C4-2B (cell line): ENCODE measurements around the gene IMPDH1.

Source experiments
- H3K27ac ChIP-seq: fragments of 450-650 bp; 2 replicates; pipeline ENCODE4 v1.5.1; 2017
- ZFX ChIP-seq: fragments of 450-650 bp; IDR thresholded peaks from 2 replicates; pipeline ENCODE4 v1.6.1; 2017
- TF ChIP-seq, protein P1 (sequence below): fragments of 450-650 bp; conservative IDR thresholded peaks from 2 replicates; pipeline ENCODE4 v1.5.1; 2017; ENCODE audit warnings: mild to moderate bottlenecking

Gene IMPDH1

GRCh38 chr7:128409596-128410450 lies at the start of gene IMPDH1:
Gene IMPDH1, minus strand, starts transcription at chr7:128409982. Its CDS starts 81 bp downstream, at chr7:128409901.
- peak within 1 kb of the TSS; percentile 79 for H3K27ac ChIP-seq
- TF ChIP-seq, protein P1, sequence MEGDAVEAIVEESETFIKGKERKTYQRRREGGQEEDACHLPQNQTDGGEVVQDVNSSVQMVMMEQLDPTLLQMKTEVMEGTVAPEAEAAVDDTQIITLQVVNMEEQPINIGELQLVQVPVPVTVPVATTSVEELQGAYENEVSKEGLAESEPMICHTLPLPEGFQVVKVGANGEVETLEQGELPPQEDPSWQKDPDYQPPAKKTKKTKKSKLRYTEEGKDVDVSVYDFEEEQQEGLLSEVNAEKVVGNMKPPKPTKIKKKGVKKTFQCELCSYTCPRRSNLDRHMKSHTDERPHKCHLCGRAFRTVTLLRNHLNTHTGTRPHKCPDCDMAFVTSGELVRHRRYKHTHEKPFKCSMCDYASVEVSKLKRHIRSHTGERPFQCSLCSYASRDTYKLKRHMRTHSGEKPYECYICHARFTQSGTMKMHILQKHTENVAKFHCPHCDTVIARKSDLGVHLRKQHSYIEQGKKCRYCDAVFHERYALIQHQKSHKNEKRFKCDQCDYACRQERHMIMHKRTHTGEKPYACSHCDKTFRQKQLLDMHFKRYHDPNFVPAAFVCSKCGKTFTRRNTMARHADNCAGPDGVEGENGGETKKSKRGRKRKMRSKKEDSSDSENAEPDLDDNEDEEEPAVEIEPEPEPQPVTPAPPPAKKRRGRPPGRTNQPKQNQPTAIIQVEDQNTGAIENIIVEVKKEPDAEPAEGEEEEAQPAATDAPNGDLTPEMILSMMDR = no peak
- peak; percentile 68; the same call in 1 of the 2 replicates for TF ChIP-seq ZFX

GRCh38 chr7:128459394-128459878 lies 49.7 kb upstream of the IMPDH1 start:
- no peak for TF ChIP-seq ZFX
- TF ChIP-seq, protein P1 = peak; percentile 88
- no peak overlapping the region for H3K27ac ChIP-seq

DNA sequence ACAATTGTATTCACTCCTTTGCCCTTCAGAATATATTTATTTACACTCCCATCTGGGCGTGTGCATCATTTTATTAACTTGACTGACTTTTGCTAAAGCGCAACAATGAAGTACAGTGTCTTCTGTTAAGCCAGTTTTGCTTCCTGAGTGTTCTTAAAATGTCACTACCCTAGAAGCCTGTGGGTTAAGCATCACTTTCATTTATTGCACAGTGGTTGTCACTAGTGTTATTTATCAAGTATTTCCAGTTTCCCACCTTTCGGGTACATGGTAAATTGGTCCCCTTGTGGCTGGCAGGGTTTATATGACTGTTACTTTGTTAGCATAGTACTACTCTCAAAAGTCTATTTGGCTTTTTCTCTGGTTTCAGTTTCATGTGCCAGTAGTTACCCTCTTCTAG lies 49.2 kb upstream of the IMPDH1 start:
- H3K27ac ChIP-seq = no peak overlapping the region
- TF ChIP-seq ZFX = no peak
- TF ChIP-seq, protein P1 = no peak

DNA sequence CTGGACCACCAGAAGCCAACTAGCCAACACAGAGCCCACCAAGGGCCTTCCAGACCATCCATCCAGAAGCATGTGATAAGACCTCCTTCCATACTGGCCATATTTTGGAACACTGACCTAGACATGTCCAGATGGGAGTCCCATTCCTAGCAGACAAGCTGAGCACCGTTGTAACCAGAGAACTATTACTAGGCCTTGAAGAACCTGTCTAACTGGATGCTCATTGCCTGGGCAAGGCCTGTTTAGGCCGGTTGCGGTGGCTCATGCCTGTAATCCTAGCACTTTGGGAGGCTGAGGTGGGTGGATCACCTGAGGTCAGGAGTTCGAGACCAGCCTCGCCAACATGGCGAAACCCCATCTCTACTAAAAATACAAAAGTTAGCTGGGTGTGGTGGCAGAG lies 47.6 kb upstream of the IMPDH1 start:
- peak overlapping the region; percentile 96 for H3K27ac ChIP-seq

DNA sequence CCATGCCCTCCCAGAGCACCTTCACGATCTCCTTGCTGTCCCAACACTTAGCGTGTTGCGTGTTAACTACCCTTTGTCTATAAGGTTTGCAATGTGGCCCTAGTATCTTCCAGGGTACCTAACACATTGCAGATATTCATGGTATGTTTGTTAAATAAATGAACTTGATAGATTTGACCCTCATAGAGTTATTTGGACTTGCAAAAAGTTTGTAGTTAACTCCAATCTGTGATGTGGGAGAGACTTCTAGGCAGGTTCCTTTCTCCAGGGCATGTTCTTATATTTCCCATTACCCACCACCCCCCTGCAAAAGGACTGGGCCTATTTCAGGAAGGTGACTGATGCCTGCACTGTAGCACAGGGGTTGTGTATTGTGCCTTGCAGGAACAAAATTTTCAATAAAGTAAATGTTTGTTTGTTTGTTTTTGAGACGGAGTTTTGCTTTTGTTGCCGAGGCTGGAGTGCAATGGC lies 46.5 kb upstream of the IMPDH1 start:
- TF ChIP-seq, protein P1 = no peak
- TF ChIP-seq ZFX = no peak
- peak overlapping the region; percentile 96 for H3K27ac ChIP-seq

GRCh38 chr7:128455543-128456254 lies 45.9 kb upstream of the IMPDH1 start, which contains the start of gene HILPDA:
Gene HILPDA, plus strand, starts transcription at chr7:128455878. Its CDS starts 1,391 bp downstream, at chr7:128457269.
- TF ChIP-seq, protein P1 = no peak; the same call in 1 of the 2 replicates
- 0 out of 2 replicates have a peak, but pooled peaks have one; percentile 29 for TF ChIP-seq ZFX
- H3K27ac ChIP-seq = peak within 1 kb of the TSS; percentile 96

- TF ChIP-seq ZFX = no peak; the same call in 1 of the 2 replicates
- H3K27ac ChIP-seq = peak overlapping the region; percentile 96
Observed at GRCh38 chr7:128454808-128455542, 45.2 kb upstream of the IMPDH1 start.
